ENCODE data around the gene UBE2E3.

UBE2E3 gene

GRCh38 chr2:181106229-181106628 lies 125.8 kb downstream of the UBE2E3 start:
- no peaks in the 10 kb centered on the region for H3K9me3 Mint-ChIP-seq
- no peaks in the 10 kb centered on the region for H3K27me3 Mint-ChIP-seq
- H3K4me1 Mint-ChIP-seq (ENCODE audit: low read depth) = peaks cover 49% of the 10 kb centered on the region
- peak overlapping the region; percentile 85 for H3K27ac Mint-ChIP-seq
- no peaks in the 10 kb centered on the region for H3K36me3 Mint-ChIP-seq (ENCODE audit: low read depth)
- peak overlapping the region; percentile 40 for H3K4me3 Mint-ChIP-seq

- peaks cover 49% of the 10 kb centered on the region for H3K4me1 Mint-ChIP-seq (ENCODE audit: low read depth)
- H3K27ac Mint-ChIP-seq = peak overlapping the region; percentile 87
- H3K27me3 Mint-ChIP-seq = no peaks in the 10 kb centered on the region
- H3K4me3 Mint-ChIP-seq = peak overlapping the region; percentile 55
- no peaks in the 10 kb centered on the region for H3K36me3 Mint-ChIP-seq (ENCODE audit: low read depth)
- H3K9me3 Mint-ChIP-seq = no peaks in the 10 kb centered on the region
These were observed 126.6 kb downstream of the UBE2E3 start for GRCh38 chr2:181106789-181107627.

GRCh38 chr2:181107628-181107945 lies 127.2 kb downstream of the UBE2E3 start:
- Mint-ChIP-seq H3K27me3 (no peaks in the 10 kb centered on the region), H3K4me1 (ENCODE audit: low read depth) (peaks cover 49% of the 10 kb centered on the region), H3K27ac (no peak overlapping the region), H3K9me3 (no peaks in the 10 kb centered on the region), H3K4me3 (no peak overlapping the region), H3K36me3 (ENCODE audit: low read depth) (no peaks in the 10 kb centered on the region)

GRCh38 chr2:181111059-181111458 lies 130.7 kb downstream of the UBE2E3 start:
- Mint-ChIP-seq H3K9me3 (no peaks in the 10 kb centered on the region), H3K4me3 (no peak overlapping the region), H3K36me3 (ENCODE audit: low read depth) (no peaks in the 10 kb centered on the region), H3K4me1 (ENCODE audit: low read depth) (peaks cover 39% of the 10 kb centered on the region), H3K27me3 (no peaks in the 10 kb centered on the region), H3K27ac (no peak overlapping the region)

- peaks cover 21% of the 10 kb centered on the region for H3K4me1 Mint-ChIP-seq (ENCODE audit: low read depth)
- H3K27ac Mint-ChIP-seq = peak overlapping the region; percentile 52
- H3K36me3 Mint-ChIP-seq (ENCODE audit: low read depth) = no peaks in the 10 kb centered on the region
- no peaks in the 10 kb centered on the region for H3K27me3 Mint-ChIP-seq
- no peaks in the 10 kb centered on the region for H3K9me3 Mint-ChIP-seq
- no peak overlapping the region for H3K4me3 Mint-ChIP-seq
These were observed 132.5 kb downstream of the UBE2E3 start for GRCh38 chr2:181112916-181113315.

All from stimulated activated naive CD8-positive, alpha-beta T cell treated with anti-CD3 and anti-CD28 coated beads, Interleukin-15, Interleukin-2, amounts not matched to agents 100 ng/mL and 50 ng/mL, for 24 hours (primary cell).